Activated naive CD4-positive, alpha-beta T cell treated with anti-CD3 and anti-CD28 coated beads, Interleukin-2, amount 10 ng/mL, durations not matched to agents 7 days and 5 days (primary cell): ENCODE measurements around the gene MED29.

Experiments
- CTCF ChIA-PET: fragments of 350-600 bp; sonication (Branson Sonifier 250); formaldehyde crosslinking; loops from one replicate; lab custom pipeline; 2021; ENCODE audit warnings: antibody characterized with exemption; lab: Charles Lee
- DNase-seq: peaks from one replicate; pipeline ENCODE4 v3.0.0-alpha.2; 2020
- H3K27ac Mint-ChIP-seq: one replicate; pipeline ENCODE4 v1.8.0; 2021; ENCODE audit warnings: mild to moderate bottlenecking, moderate library complexity, mixed read lengths
- H3K27me3 Mint-ChIP-seq: one replicate; pipeline ENCODE4 v1.8.0; 2021; ENCODE audit warnings: mild to moderate bottlenecking, mixed read lengths
- H3K36me3 Mint-ChIP-seq: one replicate; pipeline ENCODE4 v1.8.0; 2021; ENCODE audit warnings: mixed read lengths
- H3K4me1 Mint-ChIP-seq: one replicate; pipeline ENCODE4 v1.8.0; 2021; ENCODE audit warnings: mixed read lengths
- H3K4me3 Mint-ChIP-seq: one replicate; pipeline ENCODE4 v1.8.0; 2021; ENCODE audit warnings: mild to moderate bottlenecking, moderate library complexity, mixed read lengths
- H3K9me3 Mint-ChIP-seq: one replicate; pipeline ENCODE4 v1.8.0; 2021; ENCODE audit warnings: mixed read lengths

The MED29 gene

GRCh38 chr19:39407660-39408391 is 16.6 kb downstream of the MED29 start:
- DNase-seq = peak; percentile 90
- Mint-ChIP-seq H3K27ac (peak overlapping the region; percentile 98), H3K4me3 (peak overlapping the region; percentile 78), H3K9me3 (no peaks in the 10 kb centered on the region), H3K36me3 (peaks cover 37% of the 10 kb centered on the region), H3K4me1 (peaks cover 48% of the 10 kb centered on the region), H3K27me3 (peaks cover 10% of the 10 kb centered on the region)
- CTCF ChIA-PET = interaction anchor here (3.8 kb wide), 1 partner anchor 10 kb away, joined by 32 read pairs; no protein-coding TSS in a partner anchor

- Mint-ChIP-seq H3K27me3 (peaks cover 10% of the 10 kb centered on the region), H3K4me3 (peak overlapping the region; percentile 78), H3K4me1 (peaks cover 47% of the 10 kb centered on the region), H3K9me3 (no peaks in the 10 kb centered on the region), H3K36me3 (peaks cover 37% of the 10 kb centered on the region), H3K27ac (peak overlapping the region; percentile 98)
- peak; percentile 40 for DNase-seq
- CTCF ChIA-PET = interaction anchor here (3.8 kb wide), 1 partner anchor 11 kb away, joined by 32 read pairs; no protein-coding TSS in a partner anchor
Observed at GRCh38 chr19:39408392-39409207, 17.4 kb downstream of the MED29 start.

GRCh38 chr19:39409208-39410016 is 18.2 kb downstream of the MED29 start:
- CTCF ChIA-PET = interaction anchor here (3.8 kb wide), 1 partner anchor 12 kb away, joined by 32 read pairs; no protein-coding TSS in a partner anchor
- DNase-seq = peak; percentile 89

GRCh38 chr19:39410017-39410830 is 19.0 kb downstream of the MED29 start:
- peak overlapping the region; percentile 92 for H3K27ac Mint-ChIP-seq
- H3K4me1 Mint-ChIP-seq = peaks cover 42% of the 10 kb centered on the region
- CTCF ChIA-PET = no interaction called here

More at GRCh38 chr19:39409208-39410016, 18.2 kb downstream of the MED29 start:
- no peaks in the 10 kb centered on the region for H3K9me3 Mint-ChIP-seq
- H3K4me3 Mint-ChIP-seq = peak overlapping the region; percentile 90
- peak overlapping the region; percentile 98 for H3K27ac Mint-ChIP-seq
- peaks cover 47% of the 10 kb centered on the region for H3K4me1 Mint-ChIP-seq
- H3K27me3 Mint-ChIP-seq = peaks cover 10% of the 10 kb centered on the region
- peaks cover 45% of the 10 kb centered on the region for H3K36me3 Mint-ChIP-seq

GRCh38 chr19:39410831-39411080 is 19.6 kb downstream of the MED29 start:
- Mint-ChIP-seq H3K4me1 (peaks cover 40% of the 10 kb centered on the region), H3K27me3 (peaks cover 10% of the 10 kb centered on the region), H3K36me3 (peaks cover 48% of the 10 kb centered on the region), H3K9me3 (no peaks in the 10 kb centered on the region), H3K4me3 (peak overlapping the region; percentile 90), H3K27ac (peak overlapping the region; percentile 92)
- DNase-seq = no peak
- CTCF ChIA-PET = interaction anchor here (1.4 to 2.3 kb wide), 5 partner anchors 9 to 68 kb away, joined by 4 to 96 read pairs (median 17); partner anchors contain the start of genes MED29, PAF1, RPS16 and SAMD4B

More at GRCh38 chr19:39410017-39410830, 19.0 kb downstream of the MED29 start:
- Mint-ChIP-seq H3K27me3 (peaks cover 10% of the 10 kb centered on the region), H3K9me3 (no peaks in the 10 kb centered on the region), H3K4me3 (peak overlapping the region; percentile 90), H3K36me3 (peaks cover 48% of the 10 kb centered on the region)
- DNase-seq = peak; percentile 80

- DNase-seq = peak; percentile 45
- H3K27me3 Mint-ChIP-seq = peaks cover 10% of the 10 kb centered on the region
- CTCF ChIA-PET = interaction anchor here (0.7 to 2.3 kb wide), 12 partner anchors 9 to 286 kb away, joined by 3 to 96 read pairs (median 4); partner anchors contain the start of genes MED29, PAF1, RPS16 and SAMD4B
- H3K4me3 Mint-ChIP-seq = peak overlapping the region; percentile 90
- H3K4me1 Mint-ChIP-seq = peaks cover 38% of the 10 kb centered on the region
- peaks cover 48% of the 10 kb centered on the region for H3K36me3 Mint-ChIP-seq
- peak overlapping the region; percentile 92 for H3K27ac Mint-ChIP-seq
- H3K9me3 Mint-ChIP-seq = no peaks in the 10 kb centered on the region
Observed at GRCh38 chr19:39411081-39411831, 20.1 kb downstream of the MED29 start.

GRCh38 chr19:39411832-39412099 is 20.6 kb downstream of the MED29 start:
- Mint-ChIP-seq H3K9me3 (no peaks in the 10 kb centered on the region), H3K36me3 (peaks cover 48% of the 10 kb centered on the region), H3K4me3 (peak overlapping the region; percentile 90), H3K27me3 (peaks cover 10% of the 10 kb centered on the region), H3K4me1 (peaks cover 37% of the 10 kb centered on the region), H3K27ac (peak overlapping the region; percentile 92)
- CTCF ChIA-PET = interaction anchor here (0.7 to 2.3 kb wide), 12 partner anchors 10 to 287 kb away, joined by 3 to 96 read pairs (median 4); partner anchors contain the start of genes MED29, PAF1, RPS16 and SAMD4B
- DNase-seq = peak; percentile 94

- peaks cover 44% of the 10 kb centered on the region for H3K36me3 Mint-ChIP-seq
- DNase-seq = peak; percentile 97
- H3K9me3 Mint-ChIP-seq = no peaks in the 10 kb centered on the region
- peaks cover 5% of the 10 kb centered on the region for H3K27me3 Mint-ChIP-seq
- H3K27ac Mint-ChIP-seq = peak within 1 kb of the TSS; percentile 92
- peak within 1 kb of the TSS; percentile 90 for H3K4me3 Mint-ChIP-seq
- CTCF ChIA-PET = interaction anchor here (1.1 to 2.3 kb wide), 10 partner anchors 10 to 287 kb away, joined by 3 to 96 read pairs (median 6); partner anchors contain the start of genes MED29, PAF1, RPS16 and SAMD4B
- peaks cover 37% of the 10 kb centered on the region for H3K4me1 Mint-ChIP-seq
Observed at GRCh38 chr19:39412100-39412866, 21.1 kb downstream of the MED29 start, which contains the start of gene PLEKHG2. Gene PLEKHG2, plus strand, starts transcription at chr19:39412669. Its CDS starts 1,418 bp downstream, at chr19:39414087.

GRCh38 chr19:39412867-39413271 is 21.7 kb downstream of the MED29 start:
- peaks cover 37% of the 10 kb centered on the region for H3K4me1 Mint-ChIP-seq
- no peaks in the 10 kb centered on the region for H3K9me3 Mint-ChIP-seq
- CTCF ChIA-PET = interaction anchor here (1.5 to 2.3 kb wide), 4 partner anchors 11 to 288 kb away, joined by 3 to 96 read pairs (median 18); partner anchors contain the start of gene RPS16
- H3K27me3 Mint-ChIP-seq = peaks cover 4% of the 10 kb centered on the region
- peak overlapping the region; percentile 92 for H3K27ac Mint-ChIP-seq
- DNase-seq = no peak
- H3K4me3 Mint-ChIP-seq = peak overlapping the region; percentile 90
- peaks cover 43% of the 10 kb centered on the region for H3K36me3 Mint-ChIP-seq

- Mint-ChIP-seq H3K4me3 (peak overlapping the region; percentile 90), H3K9me3 (no peaks in the 10 kb centered on the region), H3K27me3 (peaks cover 4% of the 10 kb centered on the region), H3K27ac (peak overlapping the region; percentile 92), H3K36me3 (peaks cover 41% of the 10 kb centered on the region), H3K4me1 (peaks cover 37% of the 10 kb centered on the region)
- CTCF ChIA-PET = interaction anchor here (1.5 to 2.2 kb wide), 2 partner anchors 15 to 19 kb away, joined by 4 to 10 read pairs; no protein-coding TSS in a partner anchor
- DNase-seq = peak; percentile 56
Observed at GRCh38 chr19:39413272-39413910, 22.2 kb downstream of the MED29 start.

GRCh38 chr19:39413911-39414608 is 22.9 kb downstream of the MED29 start:
- H3K27me3 Mint-ChIP-seq = peaks cover 4% of the 10 kb centered on the region
- H3K4me3 Mint-ChIP-seq = peak overlapping the region; percentile 90
- peaks cover 39% of the 10 kb centered on the region for H3K36me3 Mint-ChIP-seq
- H3K9me3 Mint-ChIP-seq = no peaks in the 10 kb centered on the region
- peaks cover 37% of the 10 kb centered on the region for H3K4me1 Mint-ChIP-seq
- no peak for DNase-seq
- peak overlapping the region; percentile 70 for H3K27ac Mint-ChIP-seq
- CTCF ChIA-PET = interaction anchor here (1.2 to 2.2 kb wide), 3 partner anchors 16 to 21 kb away, joined by 3 to 10 read pairs (median 4); no protein-coding TSS in a partner anchor
